ENCODE measurements around the gene WDR76.
"Not testable (repeated sequence)": the region's sequence is repeated elsewhere in the genome, so short reads cannot be mapped to it uniquely, and the experiment has no call there.

WDR76 gene

GRCh38 chr15:43825305-43825704, 1.5 kb upstream of the WDR76 start:
- not testable (repeated sequence) for H3K4me3 ChIP-seq (ENCODE audit: low read depth in 1 of 2, low read length in 2 of 2); H3K36me3 ChIP-seq (ENCODE audit: insufficient read depth, low read length); H3K9ac ChIP-seq (ENCODE audit: low read length); H3K9me3 ChIP-seq (ENCODE audit: low read length); H3K27me3 ChIP-seq (ENCODE audit: control insufficient read depth in 1 of 2, insufficient read depth in 2 of 2, low read length in 2 of 2); H3K27ac ChIP-seq (ENCODE audit: low read depth, low read length)
- H3K4me1 ChIP-seq (ENCODE audit: insufficient read depth, low read length) = peaks cover 22% of the 10 kb centered on the region

- peak overlapping the region in 1 of 2 donors; percentile 84 for H3K4me3 ChIP-seq (ENCODE audit: low read depth in 1 of 2, low read length in 2 of 2)
- H3K27me3 ChIP-seq (ENCODE audit: control insufficient read depth in 1 of 2, insufficient read depth in 2 of 2, low read length in 2 of 2) = no peaks in the 10 kb centered on the region
- no peak overlapping the region for H3K27ac ChIP-seq (ENCODE audit: low read depth, low read length)
- no peaks in the 10 kb centered on the region for H3K36me3 ChIP-seq (ENCODE audit: insufficient read depth, low read length)
- peak overlapping the region; percentile 49 for H3K9ac ChIP-seq (ENCODE audit: low read length)
- no peaks in the 10 kb centered on the region for H3K9me3 ChIP-seq (ENCODE audit: low read length)
- peaks cover 22% of the 10 kb centered on the region for H3K4me1 ChIP-seq (ENCODE audit: insufficient read depth, low read length)
These were observed 734 bp upstream of the WDR76 start for GRCh38 chr15:43826029-43826507.

GRCh38 chr15:43828061-43828657, 1.4 kb downstream of the WDR76 start:
- Histone ChIP-seq H3K9me3 (ENCODE audit: low read length) (no peaks in the 10 kb centered on the region), H3K27me3 (ENCODE audit: control insufficient read depth in 1 of 2, insufficient read depth in 2 of 2, low read length in 2 of 2) (no peaks in the 10 kb centered on the region), H3K9ac (ENCODE audit: low read length) (no peak overlapping the region), H3K27ac (ENCODE audit: low read depth, low read length) (no peak overlapping the region), H3K4me3 (ENCODE audit: low read depth in 1 of 2, low read length in 2 of 2) (no peak overlapping the region), H3K36me3 (ENCODE audit: insufficient read depth, low read length) (no peaks in the 10 kb centered on the region), H3K4me1 (ENCODE audit: insufficient read depth, low read length) (peaks cover 15% of the 10 kb centered on the region)

GRCh38 chr15:43829951-43830540, 3.2 kb downstream of the WDR76 start:
- H3K27me3 ChIP-seq (ENCODE audit: control insufficient read depth in 1 of 2, insufficient read depth in 2 of 2, low read length in 2 of 2); H3K36me3 ChIP-seq (ENCODE audit: insufficient read depth, low read length); H3K4me1 ChIP-seq (ENCODE audit: insufficient read depth, low read length): not testable (repeated sequence)

GRCh38 chr15:43830691-43831275, 4.0 kb downstream of the WDR76 start:
- H3K4me3 ChIP-seq (ENCODE audit: low read depth in 1 of 2, low read length in 2 of 2); H3K9ac ChIP-seq (ENCODE audit: low read length); H3K27ac ChIP-seq (ENCODE audit: low read depth, low read length); H3K27me3 ChIP-seq (ENCODE audit: control insufficient read depth in 1 of 2, insufficient read depth in 2 of 2, low read length in 2 of 2); H3K9me3 ChIP-seq (ENCODE audit: low read length); H3K4me1 ChIP-seq (ENCODE audit: insufficient read depth, low read length); H3K36me3 ChIP-seq (ENCODE audit: insufficient read depth, low read length): not testable (repeated sequence)

More at GRCh38 chr15:43829951-43830540, 3.2 kb downstream of the WDR76 start:
- not testable (repeated sequence) for H3K9me3 ChIP-seq (ENCODE audit: low read length); H3K4me3 ChIP-seq (ENCODE audit: low read depth in 1 of 2, low read length in 2 of 2); H3K9ac ChIP-seq (ENCODE audit: low read length); H3K27ac ChIP-seq (ENCODE audit: low read depth, low read length)

GRCh38 chr15:43831519-43832052, 4.8 kb downstream of the WDR76 start:
- H3K27me3 ChIP-seq (ENCODE audit: control insufficient read depth in 1 of 2, insufficient read depth in 2 of 2, low read length in 2 of 2); H3K27ac ChIP-seq (ENCODE audit: low read depth, low read length); H3K9ac ChIP-seq (ENCODE audit: low read length); H3K4me1 ChIP-seq (ENCODE audit: insufficient read depth, low read length); H3K4me3 ChIP-seq (ENCODE audit: low read depth in 1 of 2, low read length in 2 of 2); H3K9me3 ChIP-seq (ENCODE audit: low read length); H3K36me3 ChIP-seq (ENCODE audit: insufficient read depth, low read length): not testable (repeated sequence)

- H3K4me1 ChIP-seq (ENCODE audit: insufficient read depth, low read length); H3K36me3 ChIP-seq (ENCODE audit: insufficient read depth, low read length); H3K27me3 ChIP-seq (ENCODE audit: control insufficient read depth in 1 of 2, insufficient read depth in 2 of 2, low read length in 2 of 2); H3K9ac ChIP-seq (ENCODE audit: low read length); H3K27ac ChIP-seq (ENCODE audit: low read depth, low read length); H3K4me3 ChIP-seq (ENCODE audit: low read depth in 1 of 2, low read length in 2 of 2); H3K9me3 ChIP-seq (ENCODE audit: low read length): not testable (repeated sequence)
These were observed 5.7 kb downstream of the WDR76 start for GRCh38 chr15:43832485-43832884.

- no peak overlapping the region for H3K4me3 ChIP-seq (ENCODE audit: low read depth in 1 of 2, low read length in 2 of 2)
- no peaks in the 10 kb centered on the region for H3K4me1 ChIP-seq (ENCODE audit: insufficient read depth, low read length)
- no peaks in the 10 kb centered on the region for H3K27me3 ChIP-seq (ENCODE audit: control insufficient read depth in 1 of 2, insufficient read depth in 2 of 2, low read length in 2 of 2)
- H3K9me3 ChIP-seq (ENCODE audit: low read length) = no peaks in the 10 kb centered on the region
- H3K27ac ChIP-seq (ENCODE audit: low read depth, low read length) = no peak overlapping the region
- no peaks in the 10 kb centered on the region for H3K36me3 ChIP-seq (ENCODE audit: insufficient read depth, low read length)
- H3K9ac ChIP-seq (ENCODE audit: low read length) = no peak overlapping the region
These were observed 18.6 kb downstream of the WDR76 start for GRCh38 chr15:43845421-43845820.

- H3K9ac ChIP-seq (ENCODE audit: low read length) = no peak overlapping the region
- no peak overlapping the region for H3K4me3 ChIP-seq (ENCODE audit: low read depth in 1 of 2, low read length in 2 of 2)
- no peaks in the 10 kb centered on the region for H3K36me3 ChIP-seq (ENCODE audit: insufficient read depth, low read length)
These were observed 24.4 kb downstream of the WDR76 start for GRCh38 chr15:43851251-43851650.

GRCh38 chr15:43852607-43853006, 25.8 kb downstream of the WDR76 start:
- Histone ChIP-seq H3K9ac (ENCODE audit: low read length) (no peak overlapping the region), H3K4me1 (ENCODE audit: insufficient read depth, low read length) (no peaks in the 10 kb centered on the region), H3K9me3 (ENCODE audit: low read length) (no peaks in the 10 kb centered on the region), H3K4me3 (ENCODE audit: low read depth in 1 of 2, low read length in 2 of 2) (no peak overlapping the region), H3K27ac (ENCODE audit: low read depth, low read length) (no peak overlapping the region), H3K27me3 (ENCODE audit: control insufficient read depth in 1 of 2, insufficient read depth in 2 of 2, low read length in 2 of 2) (no peaks in the 10 kb centered on the region), H3K36me3 (ENCODE audit: insufficient read depth, low read length) (no peaks in the 10 kb centered on the region)

More at GRCh38 chr15:43851251-43851650, 24.4 kb downstream of the WDR76 start:
- Histone ChIP-seq H3K9me3 (ENCODE audit: low read length) (no peaks in the 10 kb centered on the region), H3K4me1 (ENCODE audit: insufficient read depth, low read length) (no peaks in the 10 kb centered on the region), H3K27me3 (ENCODE audit: control insufficient read depth in 1 of 2, insufficient read depth in 2 of 2, low read length in 2 of 2) (no peaks in the 10 kb centered on the region), H3K27ac (ENCODE audit: low read depth, low read length) (no peak overlapping the region)

- no peak overlapping the region for H3K4me3 ChIP-seq (ENCODE audit: low read depth in 1 of 2, low read length in 2 of 2)
- no peaks in the 10 kb centered on the region for H3K9me3 ChIP-seq (ENCODE audit: low read length)
- H3K27ac ChIP-seq (ENCODE audit: low read depth, low read length) = no peak overlapping the region
- H3K9ac ChIP-seq (ENCODE audit: low read length) = no peak overlapping the region
- no peaks in the 10 kb centered on the region for H3K4me1 ChIP-seq (ENCODE audit: insufficient read depth, low read length)
- no peaks in the 10 kb centered on the region for H3K27me3 ChIP-seq (ENCODE audit: control insufficient read depth in 1 of 2, insufficient read depth in 2 of 2, low read length in 2 of 2)
- H3K36me3 ChIP-seq (ENCODE audit: insufficient read depth, low read length) = peaks cover 7% of the 10 kb centered on the region
These were observed 28.0 kb downstream of the WDR76 start for GRCh38 chr15:43854801-43855200.

Data from muscle layer of colon (tissue), 2 donors.